Gastrocnemius medialis (tissue), 4 donors: ENCODE results near the gene ITGB5. TPM values are rescaled to one million over a fixed set of nuclear protein-coding genes. Genes with fewer than 3 reads are reported as not detected.

Experiments used
- ATAC-seq, 2 donors: fragments of 150-250 bp; one replicate each; pipeline ENCODE4 v1.9.1; 2016
- DNase-seq, 2 donors: peaks; one replicate each; pipeline ENCODE4 v3.0.0-alpha.2; 2019
- H3K27ac ChIP-seq, 4 donors: fragments of 200-600 bp; sonication (generic); 1 replicate in 1 of 4; 2 replicates in 3 of 4; pipeline ENCODE4 v1.5.1; 2016 to 2018; ENCODE audit warnings: mild to moderate bottlenecking in 2 of 4, moderate library complexity in 1 of 4
- H3K27me3 ChIP-seq, 3 donors: fragments of 200-600 bp; sonication (generic) in 2 of 3; 1 replicate in 1 of 3; 2 replicates in 2 of 3; pipeline versions ENCODE4 v1.5.1 to v1.6.0; 2016 to 2019; ENCODE audit warnings: mild to moderate bottlenecking in 1 of 3, moderate library complexity in 1 of 3
- H3K36me3 ChIP-seq, 2 donors: fragments of 200-600 bp; sonication (generic) in 1 of 2; one replicate each; pipeline ENCODE4 v1.5.1; 2017 to 2018
- H3K4me1 ChIP-seq, 2 donors: fragments of 200-600 bp; sonication (generic) in 1 of 2; one replicate each; pipeline ENCODE4 v1.5.1; 2016 to 2017; ENCODE audit warnings: mild to moderate bottlenecking in 2 of 2
- H3K4me3 ChIP-seq, 4 donors: fragments of 200-600 bp; sonication (generic) in 3 of 4; 1 replicate in 1 of 4; 2 replicates in 3 of 4; pipeline ENCODE4 v1.5.1; 2016 to 2019; ENCODE audit warnings: mild to moderate bottlenecking in 2 of 4
- H3K9me3 ChIP-seq, 3 donors: fragments of 200-600 bp; sonication (generic) in 2 of 3; 1 replicate in 1 of 3; 2 replicates in 2 of 3; pipeline ENCODE4 v1.5.1; 2016 to 2019
- CTCF ChIP-seq, 5 experiments: fragments of 450-650 bp in 3 of 5; fragments of 200-600 bp in 2 of 5; sonication (generic) in 2 of 5; IDR thresholded peaks in 4 of 5; conservative IDR thresholded peaks in 1 of 5; 1 replicate in 4 of 5; 2 replicates in 1 of 5; pipeline ENCODE4 v1.5.1; 2016 to 2019; ENCODE audit warnings: antibody characterized with exemption in 5 of 5, mild to moderate bottlenecking in 3 of 5, moderate library complexity in 3 of 5
- POLR2A ChIP-seq, 2 donors: fragments of 450-650 bp; IDR thresholded peaks; one replicate each; pipeline ENCODE4 v1.6.1; 2017; ENCODE audit warnings: antibody characterized with exemption in 2 of 2, mild to moderate bottlenecking in 2 of 2, moderate library complexity in 2 of 2
- in situ Hi-C, 4 donors: fragments of 200-750 bp; cut with MboI; loops; one replicate each; pipeline versions ENCODE4 v1.15.0 to v1.8.0; 2017; ENCODE audit warnings: low sequenced_read_pairs in 4 of 4
- intact Hi-C: fragments of 100-400 bp; cut with DNase I; formaldehyde crosslinking; loops from one replicate; pipeline ENCODE4 v1.15.1; 2023; ENCODE audit warnings: low total_unique reads
- total RNA-seq, 4 donors: library from RNA; depleted of rRNA; stranded (reverse); fragments of >200 nt; gene quantifications; one replicate each; pipeline versions ENCODE4 v1.1.0 to v1.2.3, GENCODE V29; 2016

Gene ITGB5
- total RNA-seq, 4 donors from 2014 or later = 35.2 to 101 (median 71.3) TPM

GRCh38 chr3:124767691-124768090, 119.5 kb downstream of the ITGB5 start:
- ATAC-seq (no peak), DNase-seq (no peak)
- intact Hi-C loops = no loop called here
- in situ Hi-C loops = loop anchor here in 1 of 4 donors (25.0 kb wide), 1 partner anchor 395 kb away; no protein-coding TSS in a partner anchor
- no peak for TF ChIP-seq CTCF (IDR thresholded peaks at IDR 0.05 in 4 of 5, conservative IDR thresholded peaks at IDR 0.05 in 1 of 5)
- TF ChIP-seq POLR2A (IDR thresholded peaks at IDR 0.05) = no peak
- Histone ChIP-seq H3K9me3 (no peaks in the 10 kb centered on the region), H3K27ac (no peak overlapping the region), H3K36me3 (peaks cover 0 to 56% of the 10 kb centered on the region in 2 donors), H3K27me3 (no peaks in the 10 kb centered on the region), H3K4me1 (peaks cover 19 to 23% of the 10 kb centered on the region in 2 donors), H3K4me3 (no peak overlapping the region)

- intact Hi-C loops (no loop called here), in situ Hi-C loops (loop anchor here in 1 of 4 donors (25.0 kb wide), 1 partner anchor 395 kb away; no protein-coding TSS in a partner anchor)
- H3K9me3 ChIP-seq = no peaks in the 10 kb centered on the region
- no peak overlapping the region for H3K27ac ChIP-seq
- peaks cover 0 to 60% of the 10 kb centered on the region in 2 donors for H3K36me3 ChIP-seq
- no peaks in the 10 kb centered on the region for H3K27me3 ChIP-seq
- TF ChIP-seq CTCF (IDR thresholded peaks at IDR 0.05 in 4 of 5, conservative IDR thresholded peaks at IDR 0.05 in 1 of 5) = no peak
- DNase-seq (no peak), ATAC-seq (no peak)
- peaks cover 15 to 18% of the 10 kb centered on the region in 2 donors for H3K4me1 ChIP-seq
- H3K4me3 ChIP-seq = no peak overlapping the region
These were observed 119.9 kb downstream of the ITGB5 start for GRCh38 chr3:124767264-124767663.

GRCh38 chr3:124766113-124767095, 120.8 kb downstream of the ITGB5 start:
- Histone ChIP-seq H3K27me3 (no peaks in the 10 kb centered on the region), H3K36me3 (peaks cover 0 to 62% of the 10 kb centered on the region in 2 donors), H3K4me1 (peaks cover 7 to 14% of the 10 kb centered on the region in 2 donors), H3K27ac (no peak overlapping the region), H3K9me3 (no peaks in the 10 kb centered on the region), H3K4me3 (no peak overlapping the region)
- in situ Hi-C loops (loop anchor here in 1 of 4 donors (25.0 kb wide), 1 partner anchor 396 kb away; no protein-coding TSS in a partner anchor), intact Hi-C loops (no loop called here)
- TF ChIP-seq CTCF (IDR thresholded peaks at IDR 0.05 in 4 of 5, conservative IDR thresholded peaks at IDR 0.05 in 1 of 5) (no peak), POLR2A (IDR thresholded peaks at IDR 0.05) (no peak)
- DNase-seq (no peak), ATAC-seq (no peak)

- H3K4me1 ChIP-seq = peaks cover 6 to 9% of the 10 kb centered on the region in 2 donors
- DNase-seq (no peak), ATAC-seq (no peak)
- no peaks in the 10 kb centered on the region for H3K9me3 ChIP-seq
- H3K27me3 ChIP-seq = no peaks in the 10 kb centered on the region
- intact Hi-C loops = no loop called here
- TF ChIP-seq POLR2A (IDR thresholded peaks at IDR 0.05) (no peak), CTCF (IDR thresholded peaks at IDR 0.05 in 4 of 5, conservative IDR thresholded peaks at IDR 0.05 in 1 of 5) (no peak)
- H3K36me3 ChIP-seq = peaks cover 0 to 62% of the 10 kb centered on the region in 2 donors
- no peak overlapping the region for H3K4me3 ChIP-seq
- H3K27ac ChIP-seq = no peak overlapping the region
- in situ Hi-C loops = loop anchor here in 1 of 4 donors (25.0 kb wide), 1 partner anchor 397 kb away; no protein-coding TSS in a partner anchor
These were observed 121.8 kb downstream of the ITGB5 start for GRCh38 chr3:124765197-124765840.
